KMS-11 (cell line): ENCODE measurements around the gene UBE2E2.

ENCODE experiments used
- H2AFZ ChIP-seq: fragments of 200-600 bp; sonication (generic); 2 replicates; pipeline ENCODE4 v1.6.1; 2016; ENCODE audit warnings: antibody characterized with exemption, mixed run types, low read depth
- H3K27ac ChIP-seq: fragments of 200-600 bp; sonication (generic); 2 replicates; pipeline ENCODE4 v1.6.1; 2016; ENCODE audit warnings: mild to moderate bottlenecking, mixed run types
- H3K27me3 ChIP-seq: fragments of 200-600 bp; sonication (generic); 2 replicates; pipeline ENCODE4 v1.6.1; 2017; ENCODE audit warnings: mild to moderate bottlenecking, low read depth, mixed run types, moderate library complexity; ENCODE audit not compliant: insufficient read depth
- H3K36me3 ChIP-seq: fragments of 200-600 bp; sonication (generic); 2 replicates; pipeline ENCODE4 v1.6.1; 2017; ENCODE audit warnings: mild to moderate bottlenecking, mixed run types; ENCODE audit not compliant: insufficient read depth
- H3K4me1 ChIP-seq: fragments of 200-600 bp; sonication (generic); 2 replicates; pipeline ENCODE4 v1.6.1; 2016; ENCODE audit warnings: mild to moderate bottlenecking, low read depth, mixed run types; ENCODE audit not compliant: poor library complexity, severe bottlenecking
- H3K4me2 ChIP-seq: fragments of 200-600 bp; sonication (generic); 2 replicates; pipeline ENCODE4 v1.7.0; 2016; ENCODE audit warnings: mild to moderate bottlenecking, mixed run types
- H3K4me3 ChIP-seq: fragments of 200-600 bp; sonication (generic); IDR thresholded peaks from 2 replicates; pipeline ENCODE4 v1.6.1; 2017; ENCODE audit warnings: low read depth, low read length, mixed read lengths; ENCODE audit not compliant: insufficient read depth
- H3K79me2 ChIP-seq: fragments of 200-600 bp; sonication (generic); 2 replicates; pipeline ENCODE4 v1.6.1; 2016; ENCODE audit warnings: low read depth, mixed run types; ENCODE audit not compliant: insufficient read depth
- H3K9ac ChIP-seq: fragments of 200-600 bp; sonication (generic); 2 replicates; pipeline ENCODE4 v1.6.1; 2016; ENCODE audit warnings: mild to moderate bottlenecking, mixed run types
- H4K20me1 ChIP-seq: fragments of 200-600 bp; sonication (generic); 2 replicates; pipeline ENCODE4 v1.6.1; 2016; ENCODE audit warnings: mild to moderate bottlenecking, mixed run types; ENCODE audit not compliant: insufficient read depth
- TF ChIP-seq, protein P1 (sequence below): fragments of 200-600 bp; sonication (generic); conservative IDR thresholded peaks from 2 replicates; pipeline ENCODE4 v1.6.1; 2017; ENCODE audit warnings: low read depth, mild to moderate bottlenecking, antibody characterized with exemption, low read length, moderate library complexity, mixed read lengths

Gene UBE2E2

DNA sequence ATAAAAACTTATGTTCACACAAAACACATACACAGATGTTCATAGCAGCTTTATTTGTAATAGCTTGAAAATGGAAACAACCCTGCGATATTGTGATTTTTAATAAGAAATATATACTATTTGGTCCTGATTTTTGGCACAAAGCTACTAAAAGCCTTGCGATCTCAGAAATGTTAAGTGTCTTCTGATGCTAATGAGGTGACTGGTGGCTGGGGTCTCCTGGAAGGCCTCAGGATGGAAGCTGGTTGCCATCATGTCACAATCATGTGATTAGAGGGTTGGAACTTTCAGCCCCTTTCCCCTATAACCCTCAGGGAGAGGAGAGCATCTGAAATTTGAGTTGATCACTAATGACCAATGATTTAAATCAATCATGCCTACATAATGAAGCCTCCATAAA, 324.2 kb downstream of the UBE2E2 start:
- Histone ChIP-seq H3K27me3 (no peaks in the 10 kb centered on the region), H3K79me2 (no peaks in the 10 kb centered on the region), H3K4me1 (peaks cover 10% of the 10 kb centered on the region), H2AFZ (no peak overlapping the region), H3K4me2 (no peak overlapping the region), H3K27ac (no peak overlapping the region), H3K4me3 (no peak overlapping the region), H3K36me3 (no peaks in the 10 kb centered on the region), H3K9ac (no peak overlapping the region), H4K20me1 (no peaks in the 10 kb centered on the region)
- TF ChIP-seq, protein P1, sequence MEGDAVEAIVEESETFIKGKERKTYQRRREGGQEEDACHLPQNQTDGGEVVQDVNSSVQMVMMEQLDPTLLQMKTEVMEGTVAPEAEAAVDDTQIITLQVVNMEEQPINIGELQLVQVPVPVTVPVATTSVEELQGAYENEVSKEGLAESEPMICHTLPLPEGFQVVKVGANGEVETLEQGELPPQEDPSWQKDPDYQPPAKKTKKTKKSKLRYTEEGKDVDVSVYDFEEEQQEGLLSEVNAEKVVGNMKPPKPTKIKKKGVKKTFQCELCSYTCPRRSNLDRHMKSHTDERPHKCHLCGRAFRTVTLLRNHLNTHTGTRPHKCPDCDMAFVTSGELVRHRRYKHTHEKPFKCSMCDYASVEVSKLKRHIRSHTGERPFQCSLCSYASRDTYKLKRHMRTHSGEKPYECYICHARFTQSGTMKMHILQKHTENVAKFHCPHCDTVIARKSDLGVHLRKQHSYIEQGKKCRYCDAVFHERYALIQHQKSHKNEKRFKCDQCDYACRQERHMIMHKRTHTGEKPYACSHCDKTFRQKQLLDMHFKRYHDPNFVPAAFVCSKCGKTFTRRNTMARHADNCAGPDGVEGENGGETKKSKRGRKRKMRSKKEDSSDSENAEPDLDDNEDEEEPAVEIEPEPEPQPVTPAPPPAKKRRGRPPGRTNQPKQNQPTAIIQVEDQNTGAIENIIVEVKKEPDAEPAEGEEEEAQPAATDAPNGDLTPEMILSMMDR: no peak

DNA sequence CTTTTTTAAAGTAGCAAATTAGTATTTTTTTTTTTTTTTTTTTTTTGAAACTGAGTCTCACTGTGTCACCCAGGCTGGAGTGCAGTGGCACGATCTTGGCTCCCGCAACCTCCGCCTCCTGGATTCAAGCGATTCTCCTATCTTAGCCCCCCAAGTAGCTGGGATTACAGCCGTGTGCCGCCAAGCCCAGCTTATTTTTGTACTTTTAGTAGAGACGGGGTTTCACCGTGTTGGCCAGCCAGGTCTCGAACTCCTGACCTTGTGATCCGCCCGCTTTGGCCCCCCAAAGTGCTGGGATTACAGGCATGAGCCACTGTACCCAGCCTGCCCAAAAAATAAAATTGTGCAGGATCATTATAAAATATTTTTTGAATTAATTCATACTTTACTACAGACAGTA, 330.5 kb downstream of the UBE2E2 start:
- no peak overlapping the region for H3K9ac ChIP-seq
- H3K4me2 ChIP-seq: no peak overlapping the region
- no peak overlapping the region for H3K4me3 ChIP-seq
- no peak overlapping the region for H2AFZ ChIP-seq
- TF ChIP-seq, protein P1: no peak
- no peaks in the 10 kb centered on the region for H3K36me3 ChIP-seq
- H3K4me1 ChIP-seq: peaks cover 10% of the 10 kb centered on the region
- no peaks in the 10 kb centered on the region for H3K79me2 ChIP-seq
- H3K27ac ChIP-seq: no peak overlapping the region
- H3K27me3 ChIP-seq: no peaks in the 10 kb centered on the region
- no peaks in the 10 kb centered on the region for H4K20me1 ChIP-seq

DNA sequence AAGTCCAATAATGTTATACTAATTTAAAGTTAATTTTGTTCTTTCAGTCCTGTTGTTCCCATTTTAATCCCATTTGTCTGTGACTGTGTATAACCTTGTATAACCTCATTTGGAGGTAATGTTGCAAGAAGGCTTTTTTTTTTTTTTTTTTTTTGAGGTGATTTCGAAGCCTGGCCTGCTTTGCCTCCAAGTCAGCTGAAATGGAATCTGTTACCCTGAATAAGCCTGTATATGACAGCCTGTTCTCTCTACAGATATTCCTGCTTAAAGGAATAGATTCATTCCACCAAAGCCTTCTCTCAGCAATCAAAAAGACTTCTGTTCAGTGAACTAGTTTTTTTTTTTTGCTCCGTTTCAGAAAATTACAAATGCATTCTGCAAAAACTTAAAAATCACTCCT, 330.9 kb downstream of the UBE2E2 start:
- no peak overlapping the region for H3K4me2 ChIP-seq
- peaks cover 10% of the 10 kb centered on the region for H3K4me1 ChIP-seq
- no peak overlapping the region for H3K27ac ChIP-seq
- no peak overlapping the region for H3K9ac ChIP-seq
- TF ChIP-seq, protein P1: no peak
- H4K20me1 ChIP-seq: no peaks in the 10 kb centered on the region
- no peaks in the 10 kb centered on the region for H3K36me3 ChIP-seq
- no peak overlapping the region for H2AFZ ChIP-seq
- no peaks in the 10 kb centered on the region for H3K79me2 ChIP-seq
- no peaks in the 10 kb centered on the region for H3K27me3 ChIP-seq
- H3K4me3 ChIP-seq: no peak overlapping the region

DNA sequence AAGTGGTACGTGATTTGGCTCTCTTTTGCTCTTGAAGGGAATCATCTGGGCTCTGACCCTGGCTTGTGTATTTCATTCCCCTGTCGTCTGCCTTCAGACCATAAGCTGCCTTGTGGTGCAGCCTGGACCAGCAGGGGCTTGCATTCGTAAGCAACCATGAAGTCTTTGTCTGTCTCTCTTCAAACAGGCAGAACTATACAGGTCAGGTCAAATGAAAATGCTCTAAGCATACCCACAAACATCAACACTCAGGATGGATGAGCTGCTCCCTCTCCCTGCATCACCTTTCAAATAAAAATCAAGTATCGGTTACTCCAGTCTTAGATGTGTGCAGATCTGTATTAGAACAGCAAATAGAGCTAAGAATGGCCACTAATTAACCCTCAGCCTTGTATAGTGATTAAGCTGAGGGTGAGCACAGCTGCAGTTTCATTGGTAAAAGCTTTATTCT, 334.0 kb downstream of the UBE2E2 start:
- Histone ChIP-seq H3K36me3 (no peaks in the 10 kb centered on the region), H3K27me3 (no peaks in the 10 kb centered on the region), H3K4me3 (no peak overlapping the region), H3K9ac (no peak overlapping the region), H3K4me1 (no peaks in the 10 kb centered on the region), H3K79me2 (no peaks in the 10 kb centered on the region), H2AFZ (no peak overlapping the region), H3K4me2 (no peak overlapping the region), H3K27ac (no peak overlapping the region), H4K20me1 (no peaks in the 10 kb centered on the region)
- TF ChIP-seq, protein P1: no peak
